OCI-LY1 (cell line): ENCODE data around the gene TIE1.

ENCODE experiments used
- H2AFZ ChIP-seq: fragments of 200-600 bp; sonication (generic), shearing (Covaris generic); 2 replicates; pipeline ENCODE4 v1.6.0; 2014; ENCODE audit warnings: antibody characterized with exemption, mild to moderate bottlenecking, low read length
- H3F3A ChIP-seq: fragments of 200-600 bp; sonication (generic), shearing (Covaris generic); 2 replicates; pipeline ENCODE4 v1.6.0; 2014; ENCODE audit warnings: mild to moderate bottlenecking, antibody characterized with exemption, low read length, moderate library complexity; ENCODE audit not compliant: insufficient read depth
- H3K27ac ChIP-seq: fragments of 200-600 bp; sonication (generic); 2 replicates; pipeline ENCODE4 v1.5.1; 2014; ENCODE audit warnings: low read length, mixed run types, mild to moderate bottlenecking, low read depth; ENCODE audit not compliant: poor library complexity, severe bottlenecking
- H3K27me3 ChIP-seq: fragments of 200-600 bp; sonication (generic); 2 replicates; pipeline ENCODE4 v1.6.0; 2014; ENCODE audit warnings: antibody characterized with exemption, mild to moderate bottlenecking, low read length, moderate library complexity; ENCODE audit not compliant: insufficient read depth
- H3K36me3 ChIP-seq: fragments of 200-600 bp; sonication (generic); 2 replicates; pipeline ENCODE4 v1.6.1; 2014; ENCODE audit warnings: mild to moderate bottlenecking, antibody characterized with exemption, low read length, moderate library complexity, mixed read lengths; ENCODE audit not compliant: insufficient read depth
- H3K4me1 ChIP-seq: fragments of 200-600 bp; sonication (generic); 2 replicates; pipeline ENCODE4 v1.5.1; 2014; ENCODE audit warnings: mild to moderate bottlenecking, low read length, moderate library complexity; ENCODE audit not compliant: insufficient read depth, severe bottlenecking
- H3K4me2 ChIP-seq: fragments of 200-600 bp; sonication (generic), shearing (Covaris generic); 2 replicates; pipeline ENCODE4 v1.6.1; 2014; ENCODE audit warnings: low read length
- H3K4me3 ChIP-seq: fragments of 200-600 bp; sonication (generic); 2 replicates; pipeline ENCODE4 v1.5.1; 2014; ENCODE audit warnings: low read length, low read depth, mild to moderate bottlenecking, mixed read lengths; ENCODE audit not compliant: poor library complexity, severe bottlenecking
- H3K79me2 ChIP-seq: fragments of 200-600 bp; shearing (Covaris generic); 2 replicates; pipeline ENCODE4 v1.6.1; 2016; ENCODE audit warnings: mixed run types, low read length, mixed read lengths; ENCODE audit not compliant: insufficient read depth
- H3K9ac ChIP-seq: fragments of 200-600 bp; sonication (generic), shearing (Covaris generic); 2 replicates; pipeline ENCODE4 v1.6.1; 2014; ENCODE audit warnings: mild to moderate bottlenecking, low read length, mixed read lengths
- H3K9me2 ChIP-seq: fragments of 200-600 bp; sonication (generic), shearing (Covaris generic); 2 replicates; pipeline ENCODE4 v1.6.1; 2014; ENCODE audit warnings: low read depth, mild to moderate bottlenecking, low read length, mixed read lengths
- H3K9me3 ChIP-seq: fragments of 200-600 bp; shearing (Covaris generic); 2 replicates; pipeline ENCODE4 v1.6.1; 2014; ENCODE audit warnings: low read length, mixed read lengths
- H4K20me1 ChIP-seq: fragments of 200-600 bp; sonication (generic), shearing (Covaris generic); 2 replicates; pipeline ENCODE4 v1.6.0; 2016; ENCODE audit warnings: mild to moderate bottlenecking, low read length; ENCODE audit not compliant: insufficient read depth
- EZH2 ChIP-seq: fragments of 200-600 bp; sonication (generic), shearing (Covaris generic); IDR thresholded peaks from 2 replicates; pipeline ENCODE4 v1.8.0; 2017; ENCODE audit warnings: borderline replicate concordance, mixed run types, mild to moderate bottlenecking, antibody characterized with exemption, low read length, moderate library complexity, mixed read lengths
- TF ChIP-seq, protein P1 (sequence below): fragments of 200-600 bp; sonication (generic), shearing (Covaris generic); IDR thresholded peaks from 2 replicates; pipeline ENCODE4 v1.5.1; 2017; ENCODE audit warnings: mild to moderate bottlenecking, antibody characterized with exemption, low read length, moderate library complexity, mixed read lengths

The TIE1 gene

DNA sequence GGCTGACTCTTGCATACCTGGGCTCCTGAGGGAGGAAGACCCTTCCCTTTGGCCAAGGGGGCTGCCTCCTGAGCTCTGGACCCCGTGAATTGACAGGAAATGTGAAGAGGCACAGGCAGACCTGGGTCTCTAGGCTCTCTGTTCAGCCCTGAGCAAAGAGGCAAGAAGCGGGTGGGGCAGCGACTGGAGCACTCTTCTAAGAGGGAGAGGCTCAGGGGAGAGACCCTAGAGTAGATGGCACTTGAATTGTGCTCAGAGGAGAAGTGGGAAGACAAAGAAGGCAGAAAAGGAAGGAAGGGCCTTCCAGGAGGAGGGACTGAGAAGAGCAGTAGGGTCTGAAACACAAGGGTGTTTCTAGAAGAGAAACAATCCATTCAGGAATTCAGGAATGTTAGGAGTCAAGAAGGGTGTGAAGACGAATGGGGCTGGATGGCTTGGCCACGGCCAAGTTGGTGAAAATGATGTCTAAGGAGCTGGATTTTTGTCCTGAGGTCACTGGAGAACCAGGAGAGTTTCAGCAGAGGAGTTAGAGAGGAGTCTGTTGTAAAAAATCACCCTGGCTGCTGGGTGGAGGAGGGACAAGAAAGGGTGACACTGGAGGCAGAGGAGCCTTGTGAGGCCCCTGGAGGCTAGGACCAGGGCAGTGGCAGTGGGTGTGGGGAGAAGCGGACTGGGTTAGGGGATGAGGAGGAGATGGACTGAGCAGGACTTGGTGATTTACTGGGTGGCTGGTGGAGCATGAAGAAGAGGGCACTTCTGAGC, 5.3 kb downstream of the TIE1 start:
- no peaks in the 10 kb centered on the region for H3K4me1 ChIP-seq
- H3K9me3 ChIP-seq, result no peaks in the 10 kb centered on the region
- no peaks in the 10 kb centered on the region for H3K9me2 ChIP-seq
- H3K27me3 ChIP-seq, result peaks cover 3% of the 10 kb centered on the region; the same call in 1 of the 2 replicates
- H3K4me3 ChIP-seq, result no peak overlapping the region
- H3K4me2 ChIP-seq, result no peak overlapping the region
- TF ChIP-seq, protein P1, sequence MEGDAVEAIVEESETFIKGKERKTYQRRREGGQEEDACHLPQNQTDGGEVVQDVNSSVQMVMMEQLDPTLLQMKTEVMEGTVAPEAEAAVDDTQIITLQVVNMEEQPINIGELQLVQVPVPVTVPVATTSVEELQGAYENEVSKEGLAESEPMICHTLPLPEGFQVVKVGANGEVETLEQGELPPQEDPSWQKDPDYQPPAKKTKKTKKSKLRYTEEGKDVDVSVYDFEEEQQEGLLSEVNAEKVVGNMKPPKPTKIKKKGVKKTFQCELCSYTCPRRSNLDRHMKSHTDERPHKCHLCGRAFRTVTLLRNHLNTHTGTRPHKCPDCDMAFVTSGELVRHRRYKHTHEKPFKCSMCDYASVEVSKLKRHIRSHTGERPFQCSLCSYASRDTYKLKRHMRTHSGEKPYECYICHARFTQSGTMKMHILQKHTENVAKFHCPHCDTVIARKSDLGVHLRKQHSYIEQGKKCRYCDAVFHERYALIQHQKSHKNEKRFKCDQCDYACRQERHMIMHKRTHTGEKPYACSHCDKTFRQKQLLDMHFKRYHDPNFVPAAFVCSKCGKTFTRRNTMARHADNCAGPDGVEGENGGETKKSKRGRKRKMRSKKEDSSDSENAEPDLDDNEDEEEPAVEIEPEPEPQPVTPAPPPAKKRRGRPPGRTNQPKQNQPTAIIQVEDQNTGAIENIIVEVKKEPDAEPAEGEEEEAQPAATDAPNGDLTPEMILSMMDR, result no peak
- no peak for TF ChIP-seq EZH2
- H3K36me3 ChIP-seq, result no peaks in the 10 kb centered on the region
- no peak overlapping the region for H3K9ac ChIP-seq
- no peaks in the 10 kb centered on the region for H4K20me1 ChIP-seq
- no peaks in the 10 kb centered on the region for H3F3A ChIP-seq
- H3K79me2 ChIP-seq, result no peaks in the 10 kb centered on the region
- H3K27ac ChIP-seq, result no peak overlapping the region
- H2AFZ ChIP-seq, result no peak overlapping the region

DNA sequence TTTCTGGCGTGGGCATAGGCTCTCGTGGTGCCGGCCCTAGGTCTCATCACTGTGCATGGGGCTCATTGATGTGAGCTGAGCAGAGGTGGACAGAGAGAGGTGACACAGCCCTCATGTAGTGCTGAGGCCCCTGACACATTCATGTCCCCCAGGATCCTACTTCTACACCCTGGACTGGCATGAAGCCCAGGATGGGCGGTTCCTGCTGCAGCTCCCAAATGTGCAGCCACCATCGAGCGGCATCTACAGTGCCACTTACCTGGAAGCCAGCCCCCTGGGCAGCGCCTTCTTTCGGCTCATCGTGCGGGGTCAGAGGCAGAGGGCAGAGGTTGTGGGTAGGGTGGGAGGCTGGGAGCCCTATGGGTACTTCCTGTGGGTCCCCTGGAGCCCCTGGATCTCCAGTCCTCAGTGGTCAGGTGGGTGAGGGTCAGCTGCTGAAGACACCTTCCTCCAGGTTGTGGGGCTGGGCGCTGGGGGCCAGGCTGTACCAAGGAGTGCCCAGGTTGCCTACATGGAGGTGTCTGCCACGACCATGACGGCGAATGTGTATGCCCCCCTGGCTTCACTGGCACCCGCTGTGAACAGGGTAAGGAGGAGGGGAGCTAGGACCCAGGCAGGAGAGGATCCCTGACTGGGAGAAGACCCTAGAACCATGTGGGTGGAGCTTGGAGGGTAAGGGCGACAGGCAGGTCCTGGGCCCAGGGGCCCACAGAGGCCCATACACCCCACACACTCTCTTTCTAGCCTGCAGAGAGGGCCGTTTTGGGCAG, 6.1 kb downstream of the TIE1 start:
- H2AFZ ChIP-seq, result no peak overlapping the region
- no peak overlapping the region for H3K4me2 ChIP-seq
- no peaks in the 10 kb centered on the region for H3K4me1 ChIP-seq
- H3K27me3 ChIP-seq, result peaks cover 3% of the 10 kb centered on the region; the same call in 1 of the 2 replicates
- no peaks in the 10 kb centered on the region for H4K20me1 ChIP-seq
- TF ChIP-seq EZH2, result no peak
- TF ChIP-seq, protein P1, result no peak
- no peak overlapping the region for H3K4me3 ChIP-seq
- H3K36me3 ChIP-seq, result no peaks in the 10 kb centered on the region
- no peak overlapping the region for H3K9ac ChIP-seq
- H3K79me2 ChIP-seq, result no peaks in the 10 kb centered on the region
- no peaks in the 10 kb centered on the region for H3F3A ChIP-seq
- no peaks in the 10 kb centered on the region for H3K9me2 ChIP-seq
- no peaks in the 10 kb centered on the region for H3K9me3 ChIP-seq
- H3K27ac ChIP-seq, result no peak overlapping the region

DNA sequence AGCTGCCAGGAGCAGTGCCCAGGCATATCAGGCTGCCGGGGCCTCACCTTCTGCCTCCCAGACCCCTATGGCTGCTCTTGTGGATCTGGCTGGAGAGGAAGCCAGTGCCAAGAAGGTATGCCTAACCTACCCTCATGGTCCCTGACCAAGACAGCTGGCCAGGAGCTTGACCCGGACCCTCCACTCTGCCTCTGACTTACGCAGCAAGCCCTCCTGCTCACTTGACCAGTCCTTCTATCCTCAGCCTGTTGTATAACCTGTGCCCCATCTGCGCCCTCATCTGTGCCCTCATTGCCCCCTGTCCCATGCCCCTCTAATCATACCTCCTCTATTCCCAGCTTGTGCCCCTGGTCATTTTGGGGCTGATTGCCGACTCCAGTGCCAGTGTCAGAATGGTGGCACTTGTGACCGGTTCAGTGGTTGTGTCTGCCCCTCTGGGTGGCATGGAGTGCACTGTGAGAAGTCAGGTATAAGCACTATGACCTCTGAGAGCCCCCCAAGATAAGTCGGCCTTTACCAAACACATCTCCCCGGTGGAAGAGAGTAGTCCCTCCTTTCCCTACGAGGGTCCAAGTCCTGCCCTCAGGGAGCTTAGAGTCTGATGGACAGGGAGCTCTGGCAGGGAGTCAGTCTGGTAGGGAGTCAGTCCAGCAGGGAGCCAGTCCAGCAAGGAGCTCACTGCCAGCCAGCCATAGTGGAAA, 6.8 kb downstream of the TIE1 start:
- H3K9me2 ChIP-seq, result no peaks in the 10 kb centered on the region
- no peak overlapping the region for H3K4me2 ChIP-seq
- H3K4me3 ChIP-seq, result no peak overlapping the region

More for the DNA sequence above, 6.8 kb downstream of the TIE1 start:
- Histone ChIP-seq H3K9ac (no peak overlapping the region), H3K79me2 (no peaks in the 10 kb centered on the region), H3K36me3 (no peaks in the 10 kb centered on the region), H3F3A (no peaks in the 10 kb centered on the region), H2AFZ (no peak overlapping the region), H3K9me3 (no peaks in the 10 kb centered on the region), H3K4me1 (no peaks in the 10 kb centered on the region), H4K20me1 (no peaks in the 10 kb centered on the region), H3K27me3 (peaks cover 3% of the 10 kb centered on the region; the same call in 1 of the 2 replicates), H3K27ac (no peak overlapping the region)
- TF ChIP-seq, protein P1, result no peak
- TF ChIP-seq EZH2, result no peak
